ENCODE data around the gene DCT. TPM values are rescaled to one million over a fixed set of nuclear protein-coding genes. Genes with fewer than 3 reads are reported as not detected.

The DCT gene
- total RNA-seq, 1 donor from 2014 or later = not detected

- no peaks in the 10 kb centered on the region for H3K27me3 Mint-ChIP-seq (ENCODE audit: low read depth)
- H3K4me3 Mint-ChIP-seq (ENCODE audit: unreplicated experiment) = no peak overlapping the region
- no peak for DNase-seq (ENCODE audit: low spot score)
- TF ChIP-seq, protein P1, sequence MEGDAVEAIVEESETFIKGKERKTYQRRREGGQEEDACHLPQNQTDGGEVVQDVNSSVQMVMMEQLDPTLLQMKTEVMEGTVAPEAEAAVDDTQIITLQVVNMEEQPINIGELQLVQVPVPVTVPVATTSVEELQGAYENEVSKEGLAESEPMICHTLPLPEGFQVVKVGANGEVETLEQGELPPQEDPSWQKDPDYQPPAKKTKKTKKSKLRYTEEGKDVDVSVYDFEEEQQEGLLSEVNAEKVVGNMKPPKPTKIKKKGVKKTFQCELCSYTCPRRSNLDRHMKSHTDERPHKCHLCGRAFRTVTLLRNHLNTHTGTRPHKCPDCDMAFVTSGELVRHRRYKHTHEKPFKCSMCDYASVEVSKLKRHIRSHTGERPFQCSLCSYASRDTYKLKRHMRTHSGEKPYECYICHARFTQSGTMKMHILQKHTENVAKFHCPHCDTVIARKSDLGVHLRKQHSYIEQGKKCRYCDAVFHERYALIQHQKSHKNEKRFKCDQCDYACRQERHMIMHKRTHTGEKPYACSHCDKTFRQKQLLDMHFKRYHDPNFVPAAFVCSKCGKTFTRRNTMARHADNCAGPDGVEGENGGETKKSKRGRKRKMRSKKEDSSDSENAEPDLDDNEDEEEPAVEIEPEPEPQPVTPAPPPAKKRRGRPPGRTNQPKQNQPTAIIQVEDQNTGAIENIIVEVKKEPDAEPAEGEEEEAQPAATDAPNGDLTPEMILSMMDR (IDR thresholded peaks at IDR 0.05) = no peak
- H3K9me3 Mint-ChIP-seq (ENCODE audit: low read depth) = no peaks in the 10 kb centered on the region
- H3K36me3 Mint-ChIP-seq (ENCODE audit: low read depth) = peaks cover 12% of the 10 kb centered on the region
- no peak overlapping the region for H3K27ac Mint-ChIP-seq (ENCODE audit: unreplicated experiment)
- peaks cover 4% of the 10 kb centered on the region for H3K4me1 Mint-ChIP-seq (ENCODE audit: low read depth)
Measured at GRCh38 chr13:94408314-94409036, 71.0 kb downstream of the DCT start.

GRCh38 chr13:94400874-94401273, 78.6 kb downstream of the DCT start:
- H3K36me3 Mint-ChIP-seq (ENCODE audit: low read depth) = peaks cover 24% of the 10 kb centered on the region

GRCh38 chr13:94399812-94400211, 79.7 kb downstream of the DCT start:
- Mint-ChIP-seq H3K36me3 (ENCODE audit: low read depth) (peaks cover 22% of the 10 kb centered on the region), H3K27ac (ENCODE audit: unreplicated experiment) (no peak overlapping the region), H3K9me3 (ENCODE audit: low read depth) (peaks cover 5% of the 10 kb centered on the region), H3K27me3 (ENCODE audit: low read depth) (no peaks in the 10 kb centered on the region), H3K4me1 (ENCODE audit: low read depth) (no peaks in the 10 kb centered on the region), H3K4me3 (ENCODE audit: unreplicated experiment) (no peak overlapping the region)
- TF ChIP-seq, protein P1 (IDR thresholded peaks at IDR 0.05) = no peak
- no peak for DNase-seq (ENCODE audit: low spot score)

More at GRCh38 chr13:94400874-94401273, 78.6 kb downstream of the DCT start:
- Mint-ChIP-seq H3K9me3 (ENCODE audit: low read depth) (peaks cover 5% of the 10 kb centered on the region), H3K4me3 (ENCODE audit: unreplicated experiment) (no peak overlapping the region), H3K27me3 (ENCODE audit: low read depth) (no peaks in the 10 kb centered on the region), H3K4me1 (ENCODE audit: low read depth) (no peaks in the 10 kb centered on the region), H3K27ac (ENCODE audit: unreplicated experiment) (no peak overlapping the region)
- TF ChIP-seq, protein P1 (IDR thresholded peaks at IDR 0.05) = no peak
- DNase-seq (ENCODE audit: low spot score) = no peak

GRCh38 chr13:94395860-94396259, 83.6 kb downstream of the DCT start:
- Mint-ChIP-seq H3K4me3 (ENCODE audit: unreplicated experiment) (no peak overlapping the region), H3K36me3 (ENCODE audit: low read depth) (peaks cover 18% of the 10 kb centered on the region), H3K27me3 (ENCODE audit: low read depth) (no peaks in the 10 kb centered on the region), H3K9me3 (ENCODE audit: low read depth) (peaks cover 5% of the 10 kb centered on the region), H3K4me1 (ENCODE audit: low read depth) (peaks cover 6% of the 10 kb centered on the region), H3K27ac (ENCODE audit: unreplicated experiment) (no peak overlapping the region)
- TF ChIP-seq, protein P1 (IDR thresholded peaks at IDR 0.05) = no peak
- DNase-seq (ENCODE audit: low spot score) = no peak

- H3K4me1 Mint-ChIP-seq (ENCODE audit: low read depth) = peaks cover 13% of the 10 kb centered on the region
- peaks cover 5% of the 10 kb centered on the region for H3K9me3 Mint-ChIP-seq (ENCODE audit: low read depth)
- no peak for DNase-seq (ENCODE audit: low spot score)
- H3K27ac Mint-ChIP-seq (ENCODE audit: unreplicated experiment) = no peak overlapping the region
- peaks cover 15% of the 10 kb centered on the region for H3K36me3 Mint-ChIP-seq (ENCODE audit: low read depth)
- TF ChIP-seq, protein P1 (IDR thresholded peaks at IDR 0.05) = no peak
- H3K27me3 Mint-ChIP-seq (ENCODE audit: low read depth) = no peaks in the 10 kb centered on the region
- H3K4me3 Mint-ChIP-seq (ENCODE audit: unreplicated experiment) = no peak overlapping the region
Measured at GRCh38 chr13:94394723-94395122, 84.8 kb downstream of the DCT start.
